Stimulated activated CD8-positive, alpha-beta memory T cell treated with anti-CD3 and anti-CD28 coated beads, Interleukin-12 subunit alpha, Interleukin-12 subunit beta, amount 100 ng/mL, for 24 hours (primary cell): ENCODE measurements around the gene TCF12.

ENCODE experiments used
- DNase-seq: peaks from one replicate; pipeline ENCODE4 v3.0.0-alpha.2; 2020; ENCODE audit errors: extremely low read depth

TCF12 gene

GRCh38 chr15:57017024-57017423, 98.6 kb downstream of the TCF12 start:
- no peak for DNase-seq

GRCh38 chr15:57018151-57018550, 99.7 kb downstream of the TCF12 start:
- no peak for DNase-seq

- DNase-seq = no peak
Observed at GRCh38 chr15:57019496-57020160, 101.2 kb downstream of the TCF12 start.

GRCh38 chr15:57025264-57025926, 107.0 kb downstream of the TCF12 start:
- no peak for DNase-seq

GRCh38 chr15:57026016-57026592, 107.7 kb downstream of the TCF12 start:
- DNase-seq = no peak

GRCh38 chr15:57027596-57027995, 109.2 kb downstream of the TCF12 start:
- DNase-seq = no peak

GRCh38 chr15:57028176-57028575, 109.7 kb downstream of the TCF12 start:
- DNase-seq = no peak

GRCh38 chr15:57030011-57030410, 111.6 kb downstream of the TCF12 start:
- DNase-seq = no peak

GRCh38 chr15:57031082-57031481, 112.6 kb downstream of the TCF12 start:
- DNase-seq = no peak

- DNase-seq = no peak
Observed at GRCh38 chr15:57031605-57032004, 113.2 kb downstream of the TCF12 start.

GRCh38 chr15:57032338-57032737, 113.9 kb downstream of the TCF12 start:
- no peak for DNase-seq

GRCh38 chr15:57033715-57034439, 115.4 kb downstream of the TCF12 start:
- DNase-seq = no peak

- DNase-seq = no peak
Observed at GRCh38 chr15:57034613-57035012, 116.2 kb downstream of the TCF12 start.

GRCh38 chr15:57035664-57036063, 117.2 kb downstream of the TCF12 start:
- no peak for DNase-seq

GRCh38 chr15:57036352-57036751, 117.9 kb downstream of the TCF12 start:
- DNase-seq = no peak

GRCh38 chr15:57037548-57037947, 119.1 kb downstream of the TCF12 start:
- DNase-seq = no peak

GRCh38 chr15:57038040-57038439, 119.6 kb downstream of the TCF12 start:
- no peak for DNase-seq

- no peak for DNase-seq
Observed at GRCh38 chr15:57038496-57038895, 120.1 kb downstream of the TCF12 start.

- no peak for DNase-seq
Observed at GRCh38 chr15:57041416-57041815, 123.0 kb downstream of the TCF12 start.

GRCh38 chr15:57044072-57044702, 125.7 kb downstream of the TCF12 start:
- DNase-seq = no peak

- DNase-seq = no peak
Observed at GRCh38 chr15:57044970-57045369, 126.5 kb downstream of the TCF12 start.

- DNase-seq = no peak
Observed at GRCh38 chr15:57045741-57046382, 127.4 kb downstream of the TCF12 start.
